ENCODE results near the gene PGBD5.

Gene PGBD5

GRCh38 chr1:230299191-230300006 is 126.7 kb downstream of the PGBD5 start:
- DNase-seq (ENCODE audit: insufficient read length, low spot score) = no peak
- no peak for TF ChIP-seq CTCF (IDR thresholded peaks at IDR 0.05; ENCODE audit: insufficient read depth, missing control alignments)
- FAIRE-seq = no peak

DNA sequence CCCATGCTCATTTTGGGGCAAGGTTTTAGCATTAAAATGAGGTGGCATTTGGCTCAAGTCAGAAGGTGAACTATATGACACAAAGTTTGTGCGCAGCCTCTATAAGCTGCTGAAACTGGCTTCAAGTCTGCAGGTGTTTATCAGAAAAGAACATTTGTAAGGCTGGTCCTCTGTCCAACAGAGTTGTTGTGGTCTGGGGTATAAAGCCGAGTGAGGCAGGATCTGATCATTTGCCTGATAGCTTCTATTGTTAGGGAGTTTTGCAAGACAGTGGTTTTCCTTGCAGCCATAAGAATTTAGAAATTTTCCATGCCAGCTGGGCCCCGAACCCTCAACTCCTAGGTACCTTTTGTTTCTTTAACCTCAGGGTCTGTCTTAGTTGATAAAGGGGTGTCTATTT is 130.8 kb downstream of the PGBD5 start:
- TF ChIP-seq CTCF (IDR thresholded peaks at IDR 0.05; ENCODE audit: insufficient read depth, missing control alignments) = no peak
- no peak for FAIRE-seq
- no peak for DNase-seq (ENCODE audit: insufficient read length, low spot score)

GRCh38 chr1:230293390-230293700 is 132.8 kb downstream of the PGBD5 start:
- TF ChIP-seq CTCF (IDR thresholded peaks at IDR 0.05; ENCODE audit: insufficient read depth, missing control alignments) = no peak
- FAIRE-seq (no peak), DNase-seq (ENCODE audit: insufficient read length, low spot score) (no peak)

- no peak for TF ChIP-seq CTCF (IDR thresholded peaks at IDR 0.05; ENCODE audit: insufficient read depth, missing control alignments)
- FAIRE-seq (no peak), DNase-seq (ENCODE audit: insufficient read length, low spot score) (no peak)
These were observed 133.3 kb downstream of the PGBD5 start for GRCh38 chr1:230292689-230293389.

GRCh38 chr1:230291731-230292620 is 134.2 kb downstream of the PGBD5 start:
- DNase-seq (ENCODE audit: insufficient read length, low spot score) = no peak
- no peak for FAIRE-seq

GRCh38 chr1:230289350-230289644 is 136.8 kb downstream of the PGBD5 start:
- FAIRE-seq (no peak), DNase-seq (ENCODE audit: insufficient read length, low spot score) (no peak)
- TF ChIP-seq CTCF (IDR thresholded peaks at IDR 0.05; ENCODE audit: insufficient read depth, missing control alignments) = no peak

More at GRCh38 chr1:230291731-230292620, 134.2 kb downstream of the PGBD5 start:
- no peak for TF ChIP-seq CTCF (IDR thresholded peaks at IDR 0.05; ENCODE audit: insufficient read depth, missing control alignments)
